GM12801 (cell line): Measurements from ENCODE around the gene KATNB1.

Experiments
- CTCF ChIP-seq: IDR thresholded peaks from one replicate; pipeline ENCODE4 v1.5.1; 2011; ENCODE audit warnings: control low read depth; ENCODE audit not compliant: insufficient read length; ENCODE audit errors: extremely low read depth

Gene KATNB1

GRCh38 chr16:57805176-57805575 is 69.6 kb downstream of the KATNB1 start:
- no peak for TF ChIP-seq CTCF
